ENCODE measurements around the gene STOX1. TPM values are rescaled to one million over a fixed set of nuclear protein-coding genes. Genes with fewer than 3 reads are reported as not detected.

STOX1 gene
- polyA plus RNA-seq, 1 donor (not counting 4 experiments of a cell fraction or from before 2014, with no cell fraction given) = 0.14 TPM

DNA sequence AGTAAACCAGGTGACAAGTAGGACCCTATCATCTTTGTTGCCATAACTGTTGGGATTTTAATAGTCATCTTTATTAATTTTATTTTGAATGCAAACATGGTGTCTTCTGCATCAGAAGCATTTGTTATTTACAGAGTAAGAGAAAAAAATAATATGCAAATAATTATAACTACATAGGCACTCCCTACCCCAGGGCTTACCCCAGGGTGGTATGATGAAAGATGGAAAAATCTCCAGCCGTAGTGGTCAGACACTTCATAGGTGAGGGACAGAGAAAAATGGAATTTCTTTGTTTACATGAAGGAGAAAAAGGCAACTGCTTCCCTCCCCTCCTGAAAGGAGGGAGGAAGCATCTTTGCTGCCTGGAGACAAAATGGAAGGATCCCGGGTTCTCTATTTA is 29.7 kb downstream of the STOX1 start:
- H2AFZ ChIP-seq (ENCODE audit: control insufficient read depth, low read length) = no peak overlapping the region
- dilution Hi-C loops (cut with MboI; ENCODE audit: extremely low pct_ligation_motif_present, low sequenced_read_pairs) = no loop called here
- TF ChIP-seq, protein P1, sequence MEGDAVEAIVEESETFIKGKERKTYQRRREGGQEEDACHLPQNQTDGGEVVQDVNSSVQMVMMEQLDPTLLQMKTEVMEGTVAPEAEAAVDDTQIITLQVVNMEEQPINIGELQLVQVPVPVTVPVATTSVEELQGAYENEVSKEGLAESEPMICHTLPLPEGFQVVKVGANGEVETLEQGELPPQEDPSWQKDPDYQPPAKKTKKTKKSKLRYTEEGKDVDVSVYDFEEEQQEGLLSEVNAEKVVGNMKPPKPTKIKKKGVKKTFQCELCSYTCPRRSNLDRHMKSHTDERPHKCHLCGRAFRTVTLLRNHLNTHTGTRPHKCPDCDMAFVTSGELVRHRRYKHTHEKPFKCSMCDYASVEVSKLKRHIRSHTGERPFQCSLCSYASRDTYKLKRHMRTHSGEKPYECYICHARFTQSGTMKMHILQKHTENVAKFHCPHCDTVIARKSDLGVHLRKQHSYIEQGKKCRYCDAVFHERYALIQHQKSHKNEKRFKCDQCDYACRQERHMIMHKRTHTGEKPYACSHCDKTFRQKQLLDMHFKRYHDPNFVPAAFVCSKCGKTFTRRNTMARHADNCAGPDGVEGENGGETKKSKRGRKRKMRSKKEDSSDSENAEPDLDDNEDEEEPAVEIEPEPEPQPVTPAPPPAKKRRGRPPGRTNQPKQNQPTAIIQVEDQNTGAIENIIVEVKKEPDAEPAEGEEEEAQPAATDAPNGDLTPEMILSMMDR (optimal IDR thresholded peaks at IDR 0.05 in 1 of 3, IDR thresholded peaks at IDR 0.05 in 1 of 3, conservative IDR thresholded peaks at IDR 0.05 in 1 of 3; ENCODE audit: extremely low read depth in 1 of 3, insufficient read depth in 2 of 3, low read length in 3 of 3) = no peak
- no peak overlapping the region for H3K27ac ChIP-seq (ENCODE audit: control insufficient read depth, insufficient read depth, low read length)
- no peak overlapping the region for H3K9ac ChIP-seq (ENCODE audit: control insufficient read depth, extremely low read depth, insufficient read depth, low read length)
- no peaks in the 10 kb centered on the region for H3K4me1 ChIP-seq (ENCODE audit: control insufficient read depth, extremely low read depth, insufficient read depth, low read length)
- FAIRE-seq (no peak), DNase-seq (ENCODE audit: low read depth, low spot score) (no peak)
- H3K4me3 ChIP-seq (ENCODE audit: control insufficient read depth in 2 of 3, extremely low read depth in 1 of 3, insufficient read depth in 2 of 3, low read depth in 1 of 3, low read length in 3 of 3) = no peak overlapping the region
- peaks cover 4% of the 10 kb centered on the region for H3K9me3 ChIP-seq (ENCODE audit: control insufficient read depth, low read depth, low read length)
- no peaks in the 10 kb centered on the region for H3K79me2 ChIP-seq (ENCODE audit: control insufficient read depth, insufficient read depth, low read length)
- no peaks in the 10 kb centered on the region for H3K9me1 ChIP-seq (ENCODE audit: control insufficient read depth, extremely low read depth, insufficient read depth, low read length)
- H4K20me1 ChIP-seq (ENCODE audit: control insufficient read depth, extremely low read depth, insufficient read depth, low read length) = no peaks in the 10 kb centered on the region
- no peaks in the 10 kb centered on the region for H3K36me3 ChIP-seq (ENCODE audit: control insufficient read depth in 2 of 2, extremely low read depth in 1 of 2, insufficient read depth in 2 of 2, low read length in 2 of 2)
- no peak overlapping the region for H3K4me2 ChIP-seq (ENCODE audit: control insufficient read depth, extremely low read depth, insufficient read depth, low read depth, low read length)
- peaks cover 4% of the 10 kb centered on the region for H3K27me3 ChIP-seq (ENCODE audit: control insufficient read depth, extremely low read depth, insufficient read depth, low read length)

DNA sequence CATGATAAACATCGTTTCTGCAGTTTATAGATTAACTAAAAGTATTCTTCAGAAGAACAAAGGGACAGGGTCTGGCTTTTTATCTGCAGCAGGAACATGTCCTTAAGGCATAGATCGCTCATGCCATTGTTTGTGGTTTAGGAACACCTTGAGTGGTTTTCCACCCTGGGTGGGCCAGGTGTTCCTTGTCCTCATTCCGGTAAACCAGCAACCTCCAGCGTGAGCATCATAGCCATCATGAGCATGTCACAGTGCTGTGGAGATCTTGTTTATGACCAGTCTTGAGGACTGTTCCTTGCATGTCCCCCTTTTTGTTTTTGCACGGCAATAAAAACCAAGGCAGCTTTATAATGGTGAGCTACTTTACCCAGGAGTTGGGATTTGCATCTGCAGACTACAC is 33.9 kb downstream of the STOX1 start:
- no peak for FAIRE-seq
- H3K79me2 ChIP-seq (ENCODE audit: control insufficient read depth, insufficient read depth, low read length) = no peaks in the 10 kb centered on the region

More for the DNA sequence above, 33.9 kb downstream of the STOX1 start:
- H4K20me1 ChIP-seq (ENCODE audit: control insufficient read depth, extremely low read depth, insufficient read depth, low read length) = no peaks in the 10 kb centered on the region
- H3K9me3 ChIP-seq (ENCODE audit: control insufficient read depth, low read depth, low read length) = peaks cover 4% of the 10 kb centered on the region
- dilution Hi-C loops (cut with MboI; ENCODE audit: extremely low pct_ligation_motif_present, low sequenced_read_pairs) = no loop called here
- no peak overlapping the region for H3K9ac ChIP-seq (ENCODE audit: control insufficient read depth, extremely low read depth, insufficient read depth, low read length)
- no peak overlapping the region for H2AFZ ChIP-seq (ENCODE audit: control insufficient read depth, low read length)
- H3K4me3 ChIP-seq (ENCODE audit: control insufficient read depth in 2 of 3, extremely low read depth in 1 of 3, insufficient read depth in 2 of 3, low read depth in 1 of 3, low read length in 3 of 3) = no peak overlapping the region
- no peaks in the 10 kb centered on the region for H3K9me1 ChIP-seq (ENCODE audit: control insufficient read depth, extremely low read depth, insufficient read depth, low read length)
- no peaks in the 10 kb centered on the region for H3K4me1 ChIP-seq (ENCODE audit: control insufficient read depth, extremely low read depth, insufficient read depth, low read length)
- TF ChIP-seq EZH2 (IDR thresholded peaks at IDR 0.05; ENCODE audit: low read length) = no peak
- TF ChIP-seq, protein P1 (optimal IDR thresholded peaks at IDR 0.05 in 1 of 3, IDR thresholded peaks at IDR 0.05 in 1 of 3, conservative IDR thresholded peaks at IDR 0.05 in 1 of 3; ENCODE audit: extremely low read depth in 1 of 3, insufficient read depth in 2 of 3, low read length in 3 of 3) = no peak
- H3K4me2 ChIP-seq (ENCODE audit: control insufficient read depth, extremely low read depth, insufficient read depth, low read depth, low read length) = no peak overlapping the region
- H3K36me3 ChIP-seq (ENCODE audit: control insufficient read depth in 2 of 2, extremely low read depth in 1 of 2, insufficient read depth in 2 of 2, low read length in 2 of 2) = no peaks in the 10 kb centered on the region
- DNase-seq (ENCODE audit: low read depth, low spot score) = no peak
- H3K27me3 ChIP-seq (ENCODE audit: control insufficient read depth, extremely low read depth, insufficient read depth, low read length) = peaks cover 4% of the 10 kb centered on the region
- no peak overlapping the region for H3K27ac ChIP-seq (ENCODE audit: control insufficient read depth, insufficient read depth, low read length)

Measured in keratinocyte (primary cell).